Measurements from ENCODE around the gene SLBP. TPM values are rescaled to one million over a fixed set of nuclear protein-coding genes. Genes with fewer than 3 reads are reported as not detected.

The SLBP gene
- total and polyA plus RNA-seq, 10 of the 15 experiments (the other 5 are each of a cell fraction or from before 2014, with no cell fraction given) = 94.4 to 278 (median 158) TPM

DNA sequence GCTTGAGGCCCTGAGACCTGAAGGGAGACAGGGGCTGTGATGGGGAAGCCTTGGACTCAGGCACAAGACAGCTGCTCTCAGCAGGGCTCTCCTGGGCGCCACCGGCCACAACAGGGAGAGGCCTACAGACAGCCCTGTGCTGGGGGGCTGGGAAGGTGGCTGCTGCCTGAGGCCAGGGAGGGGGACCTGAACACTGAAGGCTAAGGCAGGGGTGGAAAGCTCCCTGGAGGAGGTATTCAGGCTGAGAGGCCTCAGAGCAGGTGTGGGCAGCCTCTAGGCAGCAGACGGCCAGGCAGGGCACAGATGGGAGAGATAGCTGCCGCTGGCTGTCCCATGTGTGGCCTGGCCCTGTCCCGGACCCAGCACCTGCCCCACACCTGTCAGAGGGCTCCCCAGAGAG lies 42.2 kb upstream of the SLBP start:
- no peak overlapping the region for H2AFZ ChIP-seq (ENCODE audit: control insufficient read depth, low read depth, low read length)
- ChIA-PET POLR2A (no interaction called here), CTCF (interaction anchor here (1.0 kb wide), 1 partner anchor 470 kb away, joined by 3 read pairs; no protein-coding TSS in a partner anchor), SMC1A (ENCODE audit: uncharacterized antibody, unreplicated experiment) (no interaction called here), RAD21 (ENCODE audit: unreplicated experiment) (no interaction called here)
- H3K27ac ChIP-seq (ENCODE audit: control insufficient read depth, insufficient read depth) = no peak overlapping the region
- no peak overlapping the region for H3K4me2 ChIP-seq (ENCODE audit: control insufficient read depth, insufficient read depth)
- no peaks in the 10 kb centered on the region for H4K20me1 ChIP-seq (ENCODE audit: control insufficient read depth, insufficient read depth)
- intact Hi-C loops (cut with micrococcal nuclease; ENCODE audit: unreplicated experiment) (no loop called here), in situ Hi-C loops (cut with MboI) (no loop called here)
- H3K9me3 ChIP-seq (replicated peaks; ENCODE audit: control insufficient read depth, insufficient read depth, low read length) = no peaks in the 10 kb centered on the region
- no peak for FAIRE-seq
- BruUV-seq (replicated peaks) = no TSS peak
- H3K79me2 ChIP-seq (ENCODE audit: control insufficient read depth, insufficient read depth, low read length) = no peaks in the 10 kb centered on the region
- no peak for TF ChIP-seq ZBED1 (IDR thresholded peaks at IDR 0.05; ENCODE audit: borderline replicate concordance)
- no peak for TF ChIP-seq HDGF (IDR thresholded peaks at IDR 0.05)
- TF ChIP-seq POLR2AphosphoS5 (IDR thresholded peaks at IDR 0.05; ENCODE audit: low read length) = no peak
- TF ChIP-seq EZH2 (IDR thresholded peaks at IDR 0.05; ENCODE audit: borderline replicate concordance, control insufficient read depth, low read depth, low read length) = no peak
- no peak for TF ChIP-seq RBBP5 (conservative IDR thresholded peaks at IDR 0.05)
- TF ChIP-seq BACH1 (IDR thresholded peaks at IDR 0.05; ENCODE audit: borderline replicate concordance) = no peak
- TF ChIP-seq, protein P1, sequence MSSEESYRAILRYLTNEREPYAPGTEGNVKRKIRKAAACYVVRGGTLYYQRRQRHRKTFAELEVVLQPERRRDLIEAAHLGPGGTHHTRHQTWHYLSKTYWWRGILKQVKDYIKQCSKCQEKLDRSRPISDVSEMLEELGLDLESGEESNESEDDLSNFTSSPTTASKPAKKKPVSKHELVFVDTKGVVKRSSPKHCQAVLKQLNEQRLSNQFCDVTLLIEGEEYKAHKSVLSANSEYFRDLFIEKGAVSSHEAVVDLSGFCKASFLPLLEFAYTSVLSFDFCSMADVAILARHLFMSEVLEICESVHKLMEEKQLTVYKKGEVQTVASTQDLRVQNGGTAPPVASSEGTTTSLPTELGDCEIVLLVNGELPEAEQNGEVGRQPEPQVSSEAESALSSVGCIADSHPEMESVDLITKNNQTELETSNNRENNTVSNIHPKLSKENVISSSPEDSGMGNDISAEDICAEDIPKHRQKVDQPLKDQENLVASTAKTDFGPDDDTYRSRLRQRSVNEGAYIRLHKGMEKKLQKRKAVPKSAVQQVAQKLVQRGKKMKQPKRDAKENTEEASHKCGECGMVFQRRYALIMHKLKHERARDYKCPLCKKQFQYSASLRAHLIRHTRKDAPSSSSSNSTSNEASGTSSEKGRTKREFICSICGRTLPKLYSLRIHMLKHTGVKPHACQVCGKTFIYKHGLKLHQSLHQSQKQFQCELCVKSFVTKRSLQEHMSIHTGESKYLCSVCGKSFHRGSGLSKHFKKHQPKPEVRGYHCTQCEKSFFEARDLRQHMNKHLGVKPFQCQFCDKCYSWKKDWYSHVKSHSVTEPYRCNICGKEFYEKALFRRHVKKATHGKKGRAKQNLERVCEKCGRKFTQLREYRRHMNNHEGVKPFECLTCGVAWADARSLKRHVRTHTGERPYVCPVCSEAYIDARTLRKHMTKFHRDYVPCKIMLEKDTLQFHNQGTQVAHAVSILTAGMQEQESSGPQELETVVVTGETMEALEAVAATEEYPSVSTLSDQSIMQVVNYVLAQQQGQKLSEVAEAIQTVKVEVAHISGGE (CRISPR knock-in tag; IDR thresholded peaks at IDR 0.05) = no peak
- TF ChIP-seq, protein P2, sequence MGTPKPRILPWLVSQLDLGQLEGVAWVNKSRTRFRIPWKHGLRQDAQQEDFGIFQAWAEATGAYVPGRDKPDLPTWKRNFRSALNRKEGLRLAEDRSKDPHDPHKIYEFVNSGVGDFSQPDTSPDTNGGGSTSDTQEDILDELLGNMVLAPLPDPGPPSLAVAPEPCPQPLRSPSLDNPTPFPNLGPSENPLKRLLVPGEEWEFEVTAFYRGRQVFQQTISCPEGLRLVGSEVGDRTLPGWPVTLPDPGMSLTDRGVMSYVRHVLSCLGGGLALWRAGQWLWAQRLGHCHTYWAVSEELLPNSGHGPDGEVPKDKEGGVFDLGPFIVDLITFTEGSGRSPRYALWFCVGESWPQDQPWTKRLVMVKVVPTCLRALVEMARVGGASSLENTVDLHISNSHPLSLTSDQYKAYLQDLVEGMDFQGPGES (IDR thresholded peaks at IDR 0.05) = no peak
- 16% methylated on average over 5 of the region's 5 CpGs for WGBS (ENCODE audit: insufficient coverage, insufficient replicate concordance, low lambda C conversion rate, missing lambda C conversion rate)
- no peak for DNase-seq (ENCODE audit: low read depth, low spot score)
- ATAC-seq = peak; percentile 12
- no peak overlapping the region for H3K4me3 ChIP-seq
- no peaks in the 10 kb centered on the region for H3K27me3 ChIP-seq (replicated peaks in 1 of 2; ENCODE audit: control insufficient read depth in 2 of 2, insufficient read depth in 2 of 2, low read length in 1 of 2)
- H3K36me3 ChIP-seq (ENCODE audit: control insufficient read depth in 2 of 2, insufficient read depth in 2 of 2, low read length in 1 of 2) = no peaks in the 10 kb centered on the region
- H3K9ac ChIP-seq (ENCODE audit: control insufficient read depth, insufficient read depth, low read length) = no peak overlapping the region
- no peaks in the 10 kb centered on the region for H3K4me1 ChIP-seq (ENCODE audit: control insufficient read depth, insufficient read depth, low read length)

All from GM12878 (cell line).